ENCODE results near the gene VSIR.

DNA sequence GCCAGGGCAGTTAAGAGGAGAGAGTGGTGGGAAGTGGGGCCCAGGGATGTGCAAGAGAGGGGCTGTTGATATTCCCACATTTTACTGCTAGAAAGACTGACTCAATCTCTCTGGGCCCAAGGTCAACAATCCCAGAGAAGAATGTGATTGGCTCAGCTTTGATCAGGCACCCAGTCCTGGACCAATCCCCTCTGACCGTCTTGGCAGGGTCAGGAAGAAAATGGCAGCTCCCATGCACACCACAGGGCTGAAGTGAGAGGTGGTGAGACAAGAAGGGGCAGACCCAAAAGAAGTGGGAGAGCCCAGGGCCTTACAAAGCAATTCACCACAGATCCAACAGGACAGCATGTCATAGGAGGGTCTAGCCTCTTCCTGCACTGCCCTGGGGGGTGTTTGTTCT is 50.5 kb downstream of the VSIR start:
- no peak for TF ChIP-seq EZH2phosphoT487 (IDR thresholded peaks at IDR 0.05; ENCODE audit: insufficient read depth, low read depth)
- no peak for TF ChIP-seq EZH2 (IDR thresholded peaks at IDR 0.05; ENCODE audit: insufficient read depth, poor library complexity, severe bottlenecking)

All from GM23248 (cell line).